OCI-LY1 (cell line): ENCODE results near the gene RAD21L1.

Source experiments
- EZH2 ChIP-seq: fragments of 200-600 bp; sonication (generic), shearing (Covaris generic); IDR thresholded peaks from 2 replicates; pipeline ENCODE4 v1.8.0; 2017; ENCODE audit warnings: borderline replicate concordance, mixed run types, mild to moderate bottlenecking, antibody characterized with exemption, low read length, moderate library complexity, mixed read lengths
- TF ChIP-seq, protein P1 (sequence below): fragments of 200-600 bp; sonication (generic), shearing (Covaris generic); IDR thresholded peaks from 2 replicates; pipeline ENCODE4 v1.5.1; 2017; ENCODE audit warnings: mild to moderate bottlenecking, antibody characterized with exemption, low read length, moderate library complexity, mixed read lengths

DNA sequence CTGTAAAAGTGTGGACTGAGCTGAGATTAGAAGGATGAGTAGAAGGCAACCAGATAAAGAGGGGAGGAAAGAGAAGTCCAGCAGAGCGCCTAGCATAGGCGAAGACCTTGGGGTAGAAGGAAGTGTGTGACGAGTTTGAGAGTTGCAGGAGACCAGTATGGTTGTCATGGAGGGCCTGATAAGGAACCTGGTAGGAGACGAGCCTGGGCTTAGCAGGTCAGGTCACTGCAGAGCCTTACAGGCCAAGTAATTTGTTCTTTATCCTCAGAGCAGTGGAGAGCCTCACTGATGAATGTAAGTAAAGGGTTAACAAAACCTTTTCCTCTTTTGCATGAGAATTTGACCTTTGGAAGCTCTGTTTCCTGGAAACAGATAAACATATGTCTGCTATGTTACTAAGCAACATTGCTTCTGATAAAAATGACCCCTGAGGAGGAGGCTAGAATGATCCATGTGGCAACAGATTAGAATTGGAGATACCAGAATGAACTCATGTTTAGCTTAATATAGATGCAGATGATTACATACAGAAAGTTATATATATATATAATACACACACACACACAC is 38.2 kb upstream of the RAD21L1 start:
- TF ChIP-seq, protein P1, sequence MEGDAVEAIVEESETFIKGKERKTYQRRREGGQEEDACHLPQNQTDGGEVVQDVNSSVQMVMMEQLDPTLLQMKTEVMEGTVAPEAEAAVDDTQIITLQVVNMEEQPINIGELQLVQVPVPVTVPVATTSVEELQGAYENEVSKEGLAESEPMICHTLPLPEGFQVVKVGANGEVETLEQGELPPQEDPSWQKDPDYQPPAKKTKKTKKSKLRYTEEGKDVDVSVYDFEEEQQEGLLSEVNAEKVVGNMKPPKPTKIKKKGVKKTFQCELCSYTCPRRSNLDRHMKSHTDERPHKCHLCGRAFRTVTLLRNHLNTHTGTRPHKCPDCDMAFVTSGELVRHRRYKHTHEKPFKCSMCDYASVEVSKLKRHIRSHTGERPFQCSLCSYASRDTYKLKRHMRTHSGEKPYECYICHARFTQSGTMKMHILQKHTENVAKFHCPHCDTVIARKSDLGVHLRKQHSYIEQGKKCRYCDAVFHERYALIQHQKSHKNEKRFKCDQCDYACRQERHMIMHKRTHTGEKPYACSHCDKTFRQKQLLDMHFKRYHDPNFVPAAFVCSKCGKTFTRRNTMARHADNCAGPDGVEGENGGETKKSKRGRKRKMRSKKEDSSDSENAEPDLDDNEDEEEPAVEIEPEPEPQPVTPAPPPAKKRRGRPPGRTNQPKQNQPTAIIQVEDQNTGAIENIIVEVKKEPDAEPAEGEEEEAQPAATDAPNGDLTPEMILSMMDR, result no peak
- TF ChIP-seq EZH2, result no peak
